ENCODE measurements around the gene SORCS2.

Gene SORCS2

DNA sequence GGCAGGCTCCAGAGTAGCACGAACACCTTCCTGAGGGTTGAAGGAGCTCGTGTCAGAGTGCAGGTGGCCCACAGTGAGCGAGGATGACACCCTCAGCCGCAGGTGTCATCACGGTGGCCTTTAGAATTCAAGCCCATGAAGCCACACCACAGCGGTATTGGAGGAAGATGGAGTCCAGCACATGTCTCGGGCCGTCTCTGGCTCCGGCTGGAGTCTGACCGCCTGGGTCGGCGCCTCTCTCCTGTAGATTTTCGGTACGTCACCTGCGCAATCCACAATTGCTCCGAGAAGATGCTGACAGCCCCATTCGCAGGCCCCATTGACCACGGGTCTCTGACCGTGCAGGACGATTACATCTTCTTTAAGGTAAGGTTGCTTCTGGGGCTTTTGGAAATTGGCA lies 471.8 kb downstream of the SORCS2 start:
- H3K36me3 ChIP-seq (ENCODE audit: control insufficient read depth in 2 of 2, insufficient read depth in 1 of 2, low read length in 2 of 2): no peaks in the 10 kb centered on the region
- H3K4me1 ChIP-seq (ENCODE audit: control insufficient read depth, insufficient read depth, low read length): no peaks in the 10 kb centered on the region
- no peak for TF ChIP-seq ZNF302 (tag by site-specific recombination; IDR thresholded peaks at IDR 0.05; ENCODE audit: low read depth)
- TF ChIP-seq ZFHX2 (tag by site-specific recombination; conservative IDR thresholded peaks at IDR 0.05): no peak
- TF ChIP-seq ZNF776 (tag by site-specific recombination; IDR thresholded peaks at IDR 0.05; ENCODE audit: borderline replicate concordance): no peak
- H3K9me3 ChIP-seq (ENCODE audit: control insufficient read depth, insufficient read depth, low read depth, low read length): no peaks in the 10 kb centered on the region
- H3K27ac ChIP-seq (ENCODE audit: extremely low read depth, low read depth, low read length): no peak overlapping the region
- ChIA-PET CTCF (interaction anchor here (0.5 kb wide), 1 partner anchor 689 kb away, joined by 3 read pairs; no protein-coding TSS in a partner anchor), POLR2A (no interaction called here)
- no peak overlapping the region for H3K4me3 ChIP-seq (ENCODE audit: low read depth, low read length)

DNA sequence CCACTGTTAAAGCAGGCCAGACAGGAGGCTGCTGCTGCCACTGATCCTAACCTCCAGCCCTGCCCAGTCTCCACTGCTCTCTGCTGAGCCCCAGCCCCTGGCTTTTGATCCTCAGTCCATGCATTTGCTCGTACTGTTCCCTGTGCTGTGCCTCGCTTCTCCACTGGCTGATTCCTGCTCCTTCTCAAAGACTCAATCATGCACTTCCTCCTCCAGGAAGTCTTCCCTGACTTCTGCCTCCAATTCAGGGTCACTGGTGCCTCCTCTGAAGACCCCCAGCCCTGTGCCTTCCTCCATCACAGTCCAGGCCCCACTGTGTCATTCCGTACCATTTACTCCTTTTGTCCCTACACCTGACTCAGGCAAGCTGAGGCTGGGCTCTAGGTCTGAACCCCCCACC lies 473.0 kb downstream of the SORCS2 start:
- no peak overlapping the region for H3K4me3 ChIP-seq (ENCODE audit: low read depth, low read length)
- H3K9me3 ChIP-seq (ENCODE audit: control insufficient read depth, insufficient read depth, low read depth, low read length): no peaks in the 10 kb centered on the region
- no peak overlapping the region for H3K27ac ChIP-seq (ENCODE audit: extremely low read depth, low read depth, low read length)
- H3K36me3 ChIP-seq (ENCODE audit: control insufficient read depth in 2 of 2, insufficient read depth in 1 of 2, low read length in 2 of 2): no peaks in the 10 kb centered on the region
- no peaks in the 10 kb centered on the region for H3K4me1 ChIP-seq (ENCODE audit: control insufficient read depth, insufficient read depth, low read length)
- TF ChIP-seq, protein P1, sequence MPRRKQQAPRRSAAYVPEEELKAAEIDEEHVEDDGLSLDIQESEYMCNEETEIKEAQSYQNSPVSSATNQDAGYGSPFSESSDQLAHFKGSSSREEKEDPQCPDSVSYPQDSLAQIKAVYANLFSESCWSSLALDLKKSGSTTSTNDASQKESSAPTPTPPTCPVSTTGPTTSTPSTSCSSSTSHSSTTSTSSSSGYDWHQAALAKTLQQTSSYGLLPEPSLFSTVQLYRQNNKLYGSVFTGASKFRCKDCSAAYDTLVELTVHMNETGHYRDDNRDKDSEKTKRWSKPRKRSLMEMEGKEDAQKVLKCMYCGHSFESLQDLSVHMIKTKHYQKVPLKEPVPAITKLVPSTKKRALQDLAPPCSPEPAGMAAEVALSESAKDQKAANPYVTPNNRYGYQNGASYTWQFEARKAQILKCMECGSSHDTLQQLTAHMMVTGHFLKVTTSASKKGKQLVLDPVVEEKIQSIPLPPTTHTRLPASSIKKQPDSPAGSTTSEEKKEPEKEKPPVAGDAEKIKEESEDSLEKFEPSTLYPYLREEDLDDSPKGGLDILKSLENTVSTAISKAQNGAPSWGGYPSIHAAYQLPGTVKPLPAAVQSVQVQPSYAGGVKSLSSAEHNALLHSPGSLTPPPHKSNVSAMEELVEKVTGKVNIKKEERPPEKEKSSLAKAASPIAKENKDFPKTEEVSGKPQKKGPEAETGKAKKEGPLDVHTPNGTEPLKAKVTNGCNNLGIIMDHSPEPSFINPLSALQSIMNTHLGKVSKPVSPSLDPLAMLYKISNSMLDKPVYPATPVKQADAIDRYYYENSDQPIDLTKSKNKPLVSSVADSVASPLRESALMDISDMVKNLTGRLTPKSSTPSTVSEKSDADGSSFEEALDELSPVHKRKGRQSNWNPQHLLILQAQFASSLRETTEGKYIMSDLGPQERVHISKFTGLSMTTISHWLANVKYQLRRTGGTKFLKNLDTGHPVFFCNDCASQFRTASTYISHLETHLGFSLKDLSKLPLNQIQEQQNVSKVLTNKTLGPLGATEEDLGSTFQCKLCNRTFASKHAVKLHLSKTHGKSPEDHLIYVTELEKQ (tag by site-specific recombination; IDR thresholded peaks at IDR 0.05; ENCODE audit: borderline replicate concordance): no peak
- no peak for TF ChIP-seq ZBTB8A (tag by site-specific recombination; IDR thresholded peaks at IDR 0.05)
- TF ChIP-seq, protein P2, sequence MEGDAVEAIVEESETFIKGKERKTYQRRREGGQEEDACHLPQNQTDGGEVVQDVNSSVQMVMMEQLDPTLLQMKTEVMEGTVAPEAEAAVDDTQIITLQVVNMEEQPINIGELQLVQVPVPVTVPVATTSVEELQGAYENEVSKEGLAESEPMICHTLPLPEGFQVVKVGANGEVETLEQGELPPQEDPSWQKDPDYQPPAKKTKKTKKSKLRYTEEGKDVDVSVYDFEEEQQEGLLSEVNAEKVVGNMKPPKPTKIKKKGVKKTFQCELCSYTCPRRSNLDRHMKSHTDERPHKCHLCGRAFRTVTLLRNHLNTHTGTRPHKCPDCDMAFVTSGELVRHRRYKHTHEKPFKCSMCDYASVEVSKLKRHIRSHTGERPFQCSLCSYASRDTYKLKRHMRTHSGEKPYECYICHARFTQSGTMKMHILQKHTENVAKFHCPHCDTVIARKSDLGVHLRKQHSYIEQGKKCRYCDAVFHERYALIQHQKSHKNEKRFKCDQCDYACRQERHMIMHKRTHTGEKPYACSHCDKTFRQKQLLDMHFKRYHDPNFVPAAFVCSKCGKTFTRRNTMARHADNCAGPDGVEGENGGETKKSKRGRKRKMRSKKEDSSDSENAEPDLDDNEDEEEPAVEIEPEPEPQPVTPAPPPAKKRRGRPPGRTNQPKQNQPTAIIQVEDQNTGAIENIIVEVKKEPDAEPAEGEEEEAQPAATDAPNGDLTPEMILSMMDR (tag by site-specific recombination; IDR thresholded peaks at IDR 0.05): no peak
- TF ChIP-seq, protein P3, sequence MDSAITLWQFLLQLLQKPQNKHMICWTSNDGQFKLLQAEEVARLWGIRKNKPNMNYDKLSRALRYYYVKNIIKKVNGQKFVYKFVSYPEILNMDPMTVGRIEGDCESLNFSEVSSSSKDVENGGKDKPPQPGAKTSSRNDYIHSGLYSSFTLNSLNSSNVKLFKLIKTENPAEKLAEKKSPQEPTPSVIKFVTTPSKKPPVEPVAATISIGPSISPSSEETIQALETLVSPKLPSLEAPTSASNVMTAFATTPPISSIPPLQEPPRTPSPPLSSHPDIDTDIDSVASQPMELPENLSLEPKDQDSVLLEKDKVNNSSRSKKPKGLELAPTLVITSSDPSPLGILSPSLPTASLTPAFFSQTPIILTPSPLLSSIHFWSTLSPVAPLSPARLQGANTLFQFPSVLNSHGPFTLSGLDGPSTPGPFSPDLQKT (IDR thresholded peaks at IDR 0.05; ENCODE audit: borderline replicate concordance, low read depth, low read length): no peak
- TF ChIP-seq KLF8 (tag by site-specific recombination; IDR thresholded peaks at IDR 0.05): no peak
- TF ChIP-seq, protein P4, sequence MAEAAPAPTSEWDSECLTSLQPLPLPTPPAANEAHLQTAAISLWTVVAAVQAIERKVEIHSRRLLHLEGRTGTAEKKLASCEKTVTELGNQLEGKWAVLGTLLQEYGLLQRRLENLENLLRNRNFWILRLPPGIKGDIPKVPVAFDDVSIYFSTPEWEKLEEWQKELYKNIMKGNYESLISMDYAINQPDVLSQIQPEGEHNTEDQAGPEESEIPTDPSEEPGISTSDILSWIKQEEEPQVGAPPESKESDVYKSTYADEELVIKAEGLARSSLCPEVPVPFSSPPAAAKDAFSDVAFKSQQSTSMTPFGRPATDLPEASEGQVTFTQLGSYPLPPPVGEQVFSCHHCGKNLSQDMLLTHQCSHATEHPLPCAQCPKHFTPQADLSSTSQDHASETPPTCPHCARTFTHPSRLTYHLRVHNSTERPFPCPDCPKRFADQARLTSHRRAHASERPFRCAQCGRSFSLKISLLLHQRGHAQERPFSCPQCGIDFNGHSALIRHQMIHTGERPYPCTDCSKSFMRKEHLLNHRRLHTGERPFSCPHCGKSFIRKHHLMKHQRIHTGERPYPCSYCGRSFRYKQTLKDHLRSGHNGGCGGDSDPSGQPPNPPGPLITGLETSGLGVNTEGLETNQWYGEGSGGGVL (tag by site-specific recombination; IDR thresholded peaks at IDR 0.05): no peak
- ChIA-PET POLR2A (no interaction called here), CTCF (no interaction called here)

DNA sequence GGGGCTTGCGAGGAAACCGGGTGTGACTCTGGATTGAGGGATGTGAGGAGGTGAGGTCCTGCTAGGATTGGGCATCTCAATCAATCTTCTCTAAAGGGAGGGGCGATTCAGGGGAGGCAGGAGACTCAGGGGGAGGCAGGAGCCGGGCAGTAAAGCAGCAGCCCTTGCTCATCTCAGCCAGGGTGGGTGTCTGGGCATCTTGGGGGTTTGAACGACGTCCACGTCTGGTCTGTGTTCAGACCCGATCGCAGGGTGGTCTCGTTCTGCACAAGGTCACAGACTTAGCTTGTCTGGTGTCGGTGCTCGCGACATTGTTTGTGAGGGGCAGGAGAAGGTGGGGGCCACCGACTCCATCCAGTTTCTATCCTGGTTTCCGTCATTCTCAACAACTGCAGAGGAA lies 473.7 kb downstream of the SORCS2 start:
- H3K9me3 ChIP-seq (ENCODE audit: control insufficient read depth, insufficient read depth, low read depth, low read length): no peaks in the 10 kb centered on the region
- H3K4me3 ChIP-seq (ENCODE audit: low read depth, low read length): no peak overlapping the region
- H3K4me1 ChIP-seq (ENCODE audit: control insufficient read depth, insufficient read depth, low read length): no peaks in the 10 kb centered on the region
- H3K36me3 ChIP-seq (ENCODE audit: control insufficient read depth in 2 of 2, insufficient read depth in 1 of 2, low read length in 2 of 2): no peaks in the 10 kb centered on the region
- ChIA-PET CTCF (no interaction called here), POLR2A (no interaction called here)
- H3K27ac ChIP-seq (ENCODE audit: extremely low read depth, low read depth, low read length): no peak overlapping the region
- no peak for TF ChIP-seq KLF7 (tag by site-specific recombination; IDR thresholded peaks at IDR 0.05; ENCODE audit: borderline replicate concordance)
- TF ChIP-seq ZNF138 (tag by site-specific recombination; IDR thresholded peaks at IDR 0.05; ENCODE audit: borderline replicate concordance): no peak
- no peak for TF ChIP-seq ZNF394 (tag by site-specific recombination; IDR thresholded peaks at IDR 0.05; ENCODE audit: borderline replicate concordance)
- no peak for TF ChIP-seq ZNF155 (tag by site-specific recombination; IDR thresholded peaks at IDR 0.05)
- no peak for TF ChIP-seq OSR2 (tag by site-specific recombination; IDR thresholded peaks at IDR 0.05)
- no peak for TF ChIP-seq ZNF37A (tag by site-specific recombination; IDR thresholded peaks at IDR 0.05)
- no peak for TF ChIP-seq GFI1B (tag by site-specific recombination; IDR thresholded peaks at IDR 0.05)
- TF ChIP-seq KLF8 (tag by site-specific recombination; IDR thresholded peaks at IDR 0.05): no peak
- TF ChIP-seq, protein P5, sequence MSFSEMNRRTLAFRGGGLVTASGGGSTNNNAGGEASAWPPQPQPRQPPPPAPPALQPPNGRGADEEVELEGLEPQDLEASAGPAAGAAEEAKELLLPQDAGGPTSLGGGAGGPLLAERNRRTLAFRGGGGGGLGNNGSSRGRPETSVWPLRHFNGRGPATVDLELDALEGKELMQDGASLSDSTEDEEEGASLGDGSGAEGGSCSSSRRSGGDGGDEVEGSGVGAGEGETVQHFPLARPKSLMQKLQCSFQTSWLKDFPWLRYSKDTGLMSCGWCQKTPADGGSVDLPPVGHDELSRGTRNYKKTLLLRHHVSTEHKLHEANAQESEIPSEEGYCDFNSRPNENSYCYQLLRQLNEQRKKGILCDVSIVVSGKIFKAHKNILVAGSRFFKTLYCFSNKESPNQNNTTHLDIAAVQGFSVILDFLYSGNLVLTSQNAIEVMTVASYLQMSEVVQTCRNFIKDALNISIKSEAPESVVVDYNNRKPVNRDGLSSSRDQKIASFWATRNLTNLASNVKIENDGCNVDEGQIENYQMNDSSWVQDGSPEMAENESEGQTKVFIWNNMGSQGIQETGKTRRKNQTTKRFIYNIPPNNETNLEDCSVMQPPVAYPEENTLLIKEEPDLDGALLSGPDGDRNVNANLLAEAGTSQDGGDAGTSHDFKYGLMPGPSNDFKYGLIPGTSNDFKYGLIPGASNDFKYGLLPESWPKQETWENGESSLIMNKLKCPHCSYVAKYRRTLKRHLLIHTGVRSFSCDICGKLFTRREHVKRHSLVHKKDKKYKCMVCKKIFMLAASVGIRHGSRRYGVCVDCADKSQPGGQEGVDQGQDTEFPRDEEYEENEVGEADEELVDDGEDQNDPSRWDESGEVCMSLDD (tag by site-specific recombination; IDR thresholded peaks at IDR 0.05): no peak
- no peak for TF ChIP-seq YY1 (tag by site-specific recombination; IDR thresholded peaks at IDR 0.05)
- TF ChIP-seq, protein P6, sequence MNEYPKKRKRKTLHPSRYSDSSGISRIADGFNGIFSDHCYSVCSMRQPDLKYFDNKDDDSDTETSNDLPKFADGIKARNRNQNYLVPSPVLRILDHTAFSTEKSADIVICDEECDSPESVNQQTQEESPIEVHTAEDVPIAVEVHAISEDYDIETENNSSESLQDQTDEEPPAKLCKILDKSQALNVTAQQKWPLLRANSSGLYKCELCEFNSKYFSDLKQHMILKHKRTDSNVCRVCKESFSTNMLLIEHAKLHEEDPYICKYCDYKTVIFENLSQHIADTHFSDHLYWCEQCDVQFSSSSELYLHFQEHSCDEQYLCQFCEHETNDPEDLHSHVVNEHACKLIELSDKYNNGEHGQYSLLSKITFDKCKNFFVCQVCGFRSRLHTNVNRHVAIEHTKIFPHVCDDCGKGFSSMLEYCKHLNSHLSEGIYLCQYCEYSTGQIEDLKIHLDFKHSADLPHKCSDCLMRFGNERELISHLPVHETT (tag by site-specific recombination; IDR thresholded peaks at IDR 0.05): no peak

Data from HEK293 (cell line).